NCI-H82 treated with DMSO at 0.1 percent for 48 hours (cell line): ENCODE data around the gene SENP8.

Source experiments
- DNase-seq: peaks from one replicate; lab custom pipeline; 2025; ENCODE audit not compliant: unreplicated experiment; lab: John Stamatoyannopoulos, UW

The SENP8 gene

GRCh38 chr15:72173864-72174550 is 55.8 kb downstream of the SENP8 start:
- DNase-seq: no peak

GRCh38 chr15:72174551-72175165 is 56.5 kb downstream of the SENP8 start:
- DNase-seq: no peak

GRCh38 chr15:72175186-72176044 is 57.2 kb downstream of the SENP8 start:
- no peak for DNase-seq

GRCh38 chr15:72176159-72176558 is 58.0 kb downstream of the SENP8 start:
- no peak for DNase-seq

GRCh38 chr15:72176743-72177142 is 58.5 kb downstream of the SENP8 start:
- no peak for DNase-seq

GRCh38 chr15:72178976-72179585 is 60.9 kb downstream of the SENP8 start:
- DNase-seq: no peak

GRCh38 chr15:72179950-72180581 is 61.9 kb downstream of the SENP8 start:
- DNase-seq: no peak

- DNase-seq: no peak
Measured at GRCh38 chr15:72180761-72181324, 62.6 kb downstream of the SENP8 start.

- DNase-seq: no peak
Measured at GRCh38 chr15:72182244-72182643, 64.0 kb downstream of the SENP8 start.

GRCh38 chr15:72182673-72183072 is 64.5 kb downstream of the SENP8 start:
- DNase-seq: no peak

- no peak for DNase-seq
Measured at GRCh38 chr15:72183781-72184164, 65.6 kb downstream of the SENP8 start.

GRCh38 chr15:72184165-72184811 is 66.1 kb downstream of the SENP8 start:
- DNase-seq: no peak

- DNase-seq: no peak
Measured at GRCh38 chr15:72189250-72189902, 71.2 kb downstream of the SENP8 start.

GRCh38 chr15:72192416-72192815 is 74.2 kb downstream of the SENP8 start:
- no peak for DNase-seq
